Tibial nerve (tissue), 3 donors: ENCODE results near the gene FLYWCH1.

Experiments
- CTCF ChIP-seq, 5 experiments: fragments of 200-600 bp in 3 of 5; fragments of 450-650 bp in 2 of 5; sonication (generic) in 3 of 5; IDR thresholded peaks; one replicate each; pipeline ENCODE4 v1.5.1; 2016 to 2019; ENCODE audit warnings: antibody characterized with exemption in 5 of 5, mild to moderate bottlenecking in 3 of 5, moderate library complexity in 2 of 5
- POLR2A ChIP-seq, 2 donors: fragments of 450-650 bp; IDR thresholded peaks; one replicate each; pipeline ENCODE4 v1.6.1; 2017; ENCODE audit warnings: antibody characterized with exemption in 2 of 2, mild to moderate bottlenecking in 2 of 2, moderate library complexity in 2 of 2

DNA sequence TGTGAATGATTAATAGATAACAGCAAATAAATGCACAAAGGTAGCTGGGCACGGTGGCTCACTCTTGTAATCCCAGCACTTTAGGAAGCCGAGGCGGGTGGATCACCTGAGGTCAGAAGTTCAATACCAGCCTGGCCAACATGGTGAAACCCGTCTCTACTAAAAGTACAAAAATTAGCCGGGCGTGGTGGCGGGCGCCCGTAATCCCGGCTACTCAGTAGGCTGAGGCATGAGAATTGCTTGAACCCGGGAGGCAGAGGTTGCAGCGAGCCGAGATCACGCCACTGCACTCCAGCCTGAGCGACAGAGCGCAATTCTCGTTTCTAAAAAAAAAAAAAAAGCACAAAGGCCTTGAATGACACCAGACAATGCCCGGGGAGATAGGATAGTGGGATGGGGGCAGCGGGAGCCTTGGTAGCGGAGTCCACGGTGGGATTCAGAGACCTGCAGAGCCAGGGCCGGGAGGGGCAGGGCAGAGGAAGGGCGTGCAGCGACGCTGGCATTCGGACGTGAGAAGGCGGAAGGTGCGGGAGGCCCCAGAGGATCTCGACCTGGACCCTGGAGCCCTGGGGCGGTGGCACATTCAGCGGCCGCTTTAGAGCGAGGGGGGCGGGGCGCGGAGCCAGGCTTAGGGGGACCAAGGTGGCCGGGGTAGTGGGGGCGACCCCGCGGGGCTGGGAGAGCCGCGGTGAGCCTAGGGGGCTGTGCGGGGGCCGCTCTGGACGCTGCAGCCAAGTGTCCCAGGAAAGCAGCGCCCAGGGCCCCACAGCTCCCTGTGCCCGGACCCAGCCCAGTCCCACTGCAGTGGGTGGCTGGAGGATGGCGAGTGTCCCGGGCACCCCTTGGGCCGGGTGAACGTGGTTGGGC is 29.7 kb upstream of the FLYWCH1 start:
- no peak for TF ChIP-seq POLR2A (IDR thresholded peaks at IDR 0.05)
- TF ChIP-seq CTCF (IDR thresholded peaks at IDR 0.05): no peak
